IMR-90 (cell line): ENCODE results near the gene COL4A2. TPM values are rescaled to one million over a fixed set of nuclear protein-coding genes. Genes with fewer than 3 reads are reported as not detected.

Source experiments
- ATAC-seq: fragments of 200-7000 bp; cut with Tn5 transposase; 2 replicates; pipeline ENCODE4 v1.9.1; 2020; ENCODE audit warnings: low read depth, mild to moderate bottlenecking, moderate library complexity
- BruUV-seq: library from RNA; stranded (reverse); fragments of 400-500 nt; replicated peaks from 2 replicates; lab custom pipeline; 2021; lab: Mats Ljungman, UMichigan
- CTCF ChIA-PET: fragments of 300-600 bp; formaldehyde crosslinking; extraction: SDS; loops from one replicate; lab custom pipeline; 2021; ENCODE audit warnings: antibody characterized with exemption; lab: Yijun Ruan, JAX
- POLR2A ChIA-PET: fragments of 300-600 bp; sonication (Branson Sonifier 250); formaldehyde crosslinking; loops from one replicate; lab custom pipeline; 2022; ENCODE audit warnings: antibody characterized with exemption; ENCODE audit not compliant: unreplicated experiment; lab: Charles Lee
- DNase-seq: peaks from one replicate; pipeline ENCODE4 v3.0.0; 2013
- H2AFZ ChIP-seq: replicated peaks from 2 replicates; pipeline ENCODE3; 2013; ENCODE audit warnings: low read length, mild to moderate bottlenecking; ENCODE audit not compliant: poor library complexity
- H2AK5ac ChIP-seq: 2 replicates; pipeline ENCODE4 v1.6.1; 2013; ENCODE audit warnings: low read depth, low read length, inconsistent platforms
- H2AK9ac ChIP-seq: replicated peaks from 2 replicates; pipeline ENCODE3; 2013; ENCODE audit warnings: mild to moderate bottlenecking, low read depth, low read length, moderate library complexity; ENCODE audit not compliant: poor library complexity
- H2BK120ac ChIP-seq: 2 replicates; pipeline ENCODE4 v1.6.1; 2013; ENCODE audit warnings: low read depth, low read length, inconsistent platforms
- H2BK15ac ChIP-seq: 3 replicates; pipeline ENCODE4 v1.6.1; 2013; ENCODE audit warnings: low read depth, low read length, inconsistent platforms
- H2BK20ac ChIP-seq: 2 replicates; pipeline ENCODE4 v1.6.1; 2013; ENCODE audit warnings: low read depth, mild to moderate bottlenecking, inconsistent platforms, low read length, moderate library complexity
- H2BK5ac ChIP-seq: 2 replicates; pipeline ENCODE4 v1.6.1; 2013; ENCODE audit warnings: mild to moderate bottlenecking, low read depth, low read length, inconsistent platforms; ENCODE audit not compliant: poor library complexity, severe bottlenecking
- H3K14ac ChIP-seq: replicated peaks from 2 replicates; pipeline ENCODE4 v1.6.1; 2013; ENCODE audit warnings: low read depth, low read length, inconsistent platforms
- H3K18ac ChIP-seq: 2 replicates; pipeline ENCODE4 v1.6.1; 2013; ENCODE audit warnings: low read depth, low read length, control low read depth
- H3K23ac ChIP-seq: 2 replicates; pipeline ENCODE4 v1.6.1; 2013; ENCODE audit warnings: low read depth, low read length, inconsistent platforms
- H3K27ac ChIP-seq: 2 replicates; pipeline ENCODE4 v1.5.1; 2013; ENCODE audit warnings: mild to moderate bottlenecking, control low read depth, low read length; ENCODE audit not compliant: insufficient read depth
- H3K27me3 ChIP-seq: 2 replicates; pipeline ENCODE4 v1.6.1; 2013; ENCODE audit warnings: low read length; ENCODE audit not compliant: control insufficient read depth, insufficient read depth
- H3K36me3 ChIP-seq: 2 replicates; pipeline ENCODE4 v1.6.1; 2013; ENCODE audit warnings: low read length, mixed read lengths; ENCODE audit not compliant: control insufficient read depth, insufficient read depth
- H3K4ac ChIP-seq: 2 replicates; pipeline ENCODE4 v1.6.1; 2013; ENCODE audit warnings: low read depth, low read length, inconsistent platforms
- H3K4me1 ChIP-seq: 2 replicates; pipeline ENCODE4 v1.6.1; 2013; ENCODE audit warnings: low read length, mixed read lengths; ENCODE audit not compliant: control insufficient read depth, insufficient read depth
- H3K4me2 ChIP-seq: 2 replicates; pipeline ENCODE4 v1.6.1; 2013; ENCODE audit warnings: low read depth, mild to moderate bottlenecking, control low read depth, low read length, moderate library complexity
- H3K4me3 ChIP-seq: 2 replicates; pipeline ENCODE4 v1.5.1; 2013; ENCODE audit warnings: low read depth, mild to moderate bottlenecking, control low read depth, low read length, moderate library complexity; ENCODE audit not compliant: insufficient read depth
- H3K56ac ChIP-seq: 2 replicates; pipeline ENCODE4 v1.6.1; 2013; ENCODE audit warnings: low read length, inconsistent platforms; ENCODE audit not compliant: insufficient read depth; ENCODE audit errors: extremely low read depth
- H3K79me1 ChIP-seq, 2 experiments: 2 replicates each; pipeline ENCODE4 v1.6.1; 2013; ENCODE audit warnings: low read length in 2 of 2, inconsistent platforms in 1 of 2, low read depth in 1 of 2
- H3K9ac ChIP-seq: 2 replicates; pipeline ENCODE4 v1.6.1; 2013; ENCODE audit warnings: low read depth, low read length, control low read depth
- H3K9me1 ChIP-seq: 2 replicates; pipeline ENCODE4 v1.6.1; 2013; ENCODE audit warnings: low read length, inconsistent platforms; ENCODE audit not compliant: insufficient read depth
- H3K9me3 ChIP-seq: 2 replicates; pipeline ENCODE4 v1.6.1; 2013; ENCODE audit warnings: low read length; ENCODE audit not compliant: control insufficient read depth, insufficient read depth
- H4K20me1 ChIP-seq: 2 replicates; pipeline ENCODE4 v1.6.1; 2013; ENCODE audit warnings: low read length, inconsistent platforms; ENCODE audit not compliant: insufficient read depth
- H4K5ac ChIP-seq: 2 replicates; pipeline ENCODE4 v1.6.1; 2013; ENCODE audit warnings: mild to moderate bottlenecking, low read depth, low read length, control low read depth
- H4K8ac ChIP-seq, 2 experiments: 2 replicates each; pipeline ENCODE4 v1.6.1; 2013; ENCODE audit warnings: low read depth in 2 of 2, low read length in 2 of 2, control low read depth in 1 of 2, inconsistent platforms in 1 of 2
- H4K91ac ChIP-seq: 2 replicates; pipeline ENCODE4 v1.6.1; 2013; ENCODE audit warnings: low read depth, low read length, inconsistent platforms; ENCODE audit not compliant: insufficient read depth
- BHLHE40 ChIP-seq: fragments of 150-350 bp; IDR thresholded peaks from 2 replicates; pipeline ENCODE4 v1.6.1; 2016; ENCODE audit warnings: mild to moderate bottlenecking, low read depth, low read length
- CEBPB ChIP-seq: IDR thresholded peaks from 2 replicates; pipeline ENCODE4 v1.6.1; 2012; ENCODE audit warnings: low read depth, low read length, improper control_type of control experiment
- CHD1 ChIP-seq: IDR thresholded peaks from 2 replicates; pipeline ENCODE4 v1.6.1; 2012; ENCODE audit warnings: low read depth, low read length, improper control_type of control experiment
- CTCF ChIP-seq: conservative IDR thresholded peaks from 2 replicates; pipeline ENCODE4 v1.5.1; 2012; ENCODE audit warnings: mild to moderate bottlenecking, low read depth, low read length, improper control_type of control experiment
- ELK1 ChIP-seq: fragments of 150-350 bp; IDR thresholded peaks from 2 replicates; pipeline ENCODE4 v1.6.1; 2016; ENCODE audit warnings: low read depth, mild to moderate bottlenecking, low read length, moderate library complexity, borderline replicate concordance
- FOS ChIP-seq: fragments of 150-350 bp; IDR thresholded peaks from 2 replicates; pipeline ENCODE4 v1.6.1; 2016; ENCODE audit warnings: low read depth, low read length
- MAFK ChIP-seq: IDR thresholded peaks from 2 replicates; pipeline ENCODE4 v1.6.1; 2012; ENCODE audit warnings: low read depth, low read length, improper control_type of control experiment
- MAZ ChIP-seq: IDR thresholded peaks from 2 replicates; pipeline ENCODE4 v1.6.1; 2012; ENCODE audit warnings: low read depth, mild to moderate bottlenecking, low read length, improper control_type of control experiment, moderate library complexity, borderline replicate concordance
- MXI1 ChIP-seq: IDR thresholded peaks from 2 replicates; pipeline ENCODE4 v1.6.1; 2012; ENCODE audit warnings: low read depth, mild to moderate bottlenecking, low read length, moderate library complexity, borderline replicate concordance
- NFE2L2 ChIP-seq: fragments of 150-350 bp; IDR thresholded peaks from 2 replicates; pipeline ENCODE4 v1.6.1; 2016; ENCODE audit warnings: low read depth, mild to moderate bottlenecking, low read length
- POLR2A ChIP-seq: IDR thresholded peaks from 2 replicates; pipeline ENCODE4 v1.6.1; 2012; ENCODE audit warnings: mild to moderate bottlenecking, low read depth, low read length
- RAD21 ChIP-seq: IDR thresholded peaks from 2 replicates; pipeline ENCODE4 v1.6.1; 2012; ENCODE audit warnings: low read length, improper control_type of control experiment
- RCOR1 ChIP-seq: IDR thresholded peaks from 2 replicates; pipeline ENCODE4 v1.6.1; 2012; ENCODE audit warnings: mild to moderate bottlenecking, low read length, improper control_type of control experiment; ENCODE audit not compliant: insufficient replicate concordance
- RFX5 ChIP-seq: IDR thresholded peaks from 2 replicates; pipeline ENCODE4 v1.8.0; 2012; ENCODE audit warnings: low read depth, mild to moderate bottlenecking, low read length, moderate library complexity
- SMC3 ChIP-seq: fragments of 150-350 bp; IDR thresholded peaks from 2 replicates; pipeline ENCODE4 v1.6.1; 2016; ENCODE audit warnings: low read depth, mild to moderate bottlenecking, antibody characterized with exemption, low read length, moderate library complexity
- USF2 ChIP-seq: fragments of 150-350 bp; IDR thresholded peaks from 2 replicates; pipeline ENCODE4 v1.6.1; 2017; ENCODE audit warnings: mild to moderate bottlenecking, antibody characterized with exemption, low read length, low read depth
- WGBS, 2 experiments: methylation state at CpG; one replicate each; pipeline versions ENCODE4 v1.1.5 to v1.1.7; 2013; ENCODE audit warnings: missing lambda C conversion rate in 2 of 2; ENCODE audit not compliant: insufficient read length in 1 of 2; ENCODE audit errors: extremely low coverage in 2 of 2; 5-methylcytosine and 5-hydroxymethylcytosine counted together
- dilution Hi-C: fragments of 300-500 bp; cut with HindIII; formaldehyde crosslinking; loops from one replicate; pipeline ENCODE4 v1.14.3; 2018; ENCODE audit warnings: low sequenced_read_pairs; ENCODE audit not compliant: unreplicated experiment
- in situ Hi-C: fragments of 300-500 bp; cut with MboI; formaldehyde crosslinking; loops from 3 replicates; pipeline ENCODE4 v1.14.3; 2019; ENCODE audit warnings: low sequenced_read_pairs, inconsistent platforms, mixed read lengths
- intact Hi-C: fragments of 100-400 bp; cut with micrococcal nuclease; formaldehyde crosslinking; loops from 2 replicates; pipeline ENCODE4 v1.10.0; 2022
- polyA plus RNA-seq, 3 experiments: library from polyadenylated mRNA; depleted of rRNA; stranded (reverse); fragments of >200 nt; gene quantifications; 2 replicates each; pipeline ENCODE4 v1.2.3, GENCODE V29; 2012; ENCODE audit warnings: low replicate concordance in 1 of 3
- total RNA-seq: library from RNA; depleted of rRNA; stranded (reverse); fragments of >200 nt; gene quantifications from 2 replicates; pipeline ENCODE4 v1.2.3, GENCODE V29; 2012

Gene COL4A2
- total and polyA plus RNA-seq, 2 of the 4 experiments (the other 2 are of a cell fraction) = 90.7 to 457 TPM

GRCh38 chr13:110470272-110471009, 163.4 kb downstream of the COL4A2 start:
- H3K4me2 ChIP-seq = no peak overlapping the region
- H2BK120ac ChIP-seq = no peak overlapping the region
- in situ Hi-C loops = no loop called here
- H2BK5ac ChIP-seq = no peak overlapping the region
- H3K79me1 ChIP-seq = peaks cover 8 to 25% of the 10 kb centered on the region in 2 experiments; a peak in 2 of 4 replicates
- no peak overlapping the region for H3K9ac ChIP-seq
- no peak overlapping the region for H3K23ac ChIP-seq
- ATAC-seq = no peak
- no peak for DNase-seq
- no peaks in the 10 kb centered on the region for H3K9me3 ChIP-seq
- TF ChIP-seq NFE2L2 = no peak
- TF ChIP-seq RCOR1 = no peak
- no peak for TF ChIP-seq ELK1
- no peak for TF ChIP-seq MXI1
- no peak for TF ChIP-seq MAZ
- TF ChIP-seq SMC3 = no peak
- TF ChIP-seq USF2 = no peak
- TF ChIP-seq RFX5 = no peak
- TF ChIP-seq MAFK = no peak
- TF ChIP-seq RAD21 = no peak
- no peak for TF ChIP-seq CEBPB
- no peak for TF ChIP-seq POLR2A
- no peak for TF ChIP-seq FOS
- no peak for TF ChIP-seq BHLHE40
- TF ChIP-seq CHD1 = no peak
- TF ChIP-seq CTCF = no peak
- dilution Hi-C loops = no loop called here
- peaks cover 15% of the 10 kb centered on the region for H3K9me1 ChIP-seq
- H4K5ac ChIP-seq = no peak overlapping the region
- H2AFZ ChIP-seq = no peak overlapping the region
- H2BK15ac ChIP-seq = no peak overlapping the region
- H3K27me3 ChIP-seq = no peaks in the 10 kb centered on the region
- no peak overlapping the region for H3K56ac ChIP-seq
- H3K27ac ChIP-seq = no peak overlapping the region
- no peak overlapping the region for H2BK20ac ChIP-seq
- BruUV-seq = no TSS peak
- peaks cover 87% of the 10 kb centered on the region for H3K36me3 ChIP-seq
- H3K4ac ChIP-seq = no peak overlapping the region
- peaks cover 6% of the 10 kb centered on the region for H4K20me1 ChIP-seq
- no peak overlapping the region for H3K18ac ChIP-seq
- no peak overlapping the region for H4K8ac ChIP-seq
- POLR2A ChIA-PET = no interaction called here
- intact Hi-C loops = no loop called here
- H3K4me1 ChIP-seq = no peaks in the 10 kb centered on the region
- no peak overlapping the region for H4K91ac ChIP-seq
- no peak overlapping the region for H2AK5ac ChIP-seq
- 92% methylated on average over 8 of the region's 14 CpGs; no CpG with 5 or more reads in 1 of the 2 experiments for WGBS, 2 experiments
- H3K4me3 ChIP-seq = no peak overlapping the region
- CTCF ChIA-PET = no interaction called here
- H3K14ac ChIP-seq = no peak overlapping the region
- H2AK9ac ChIP-seq = no peak overlapping the region
